Pulmonary artery endothelial cell (primary cell): ENCODE data around the gene TYW1. TPM values are rescaled to one million over a fixed set of nuclear protein-coding genes. Genes with fewer than 3 reads are reported as not detected.
"Not testable (repeated sequence)": the region's sequence is repeated elsewhere in the genome, so short reads cannot be mapped to it uniquely, and the experiment has no call there.

ENCODE experiments used
- DNase-seq: peaks from one replicate; pipeline ENCODE4 v3.0.0-alpha.2; 2011; ENCODE audit warnings: low read depth, low spot score
- total RNA-seq: library from RNA; depleted of rRNA; stranded (reverse); fragments of >200 nt; gene quantifications from 2 replicates; pipeline ENCODE4 v1.2.3, GENCODE V29; 2014

The TYW1 gene
- total RNA-seq, 1 donor from 2014 or later = 14.6 TPM

DNA sequence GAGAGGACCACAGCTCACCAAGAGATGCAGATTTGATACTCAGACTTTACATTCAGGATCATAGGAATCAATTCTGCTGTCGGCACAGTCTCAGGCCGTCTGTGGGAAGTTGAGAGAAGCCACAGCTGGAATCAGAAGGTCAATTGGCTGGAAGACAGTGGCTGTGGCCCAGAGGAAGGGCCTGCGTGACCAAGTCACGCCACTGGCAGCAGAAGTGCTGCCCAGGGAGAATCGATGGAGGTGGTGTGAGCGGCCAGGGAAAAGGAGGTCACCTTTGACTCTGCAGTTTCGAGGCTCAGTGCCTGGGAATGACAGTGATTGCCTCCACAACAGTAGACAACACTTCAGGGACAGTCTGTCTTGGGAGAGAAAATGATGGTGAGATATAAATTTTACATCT lies 239.6 kb downstream of the TYW1 start:
- not testable (repeated sequence) for DNase-seq

DNA sequence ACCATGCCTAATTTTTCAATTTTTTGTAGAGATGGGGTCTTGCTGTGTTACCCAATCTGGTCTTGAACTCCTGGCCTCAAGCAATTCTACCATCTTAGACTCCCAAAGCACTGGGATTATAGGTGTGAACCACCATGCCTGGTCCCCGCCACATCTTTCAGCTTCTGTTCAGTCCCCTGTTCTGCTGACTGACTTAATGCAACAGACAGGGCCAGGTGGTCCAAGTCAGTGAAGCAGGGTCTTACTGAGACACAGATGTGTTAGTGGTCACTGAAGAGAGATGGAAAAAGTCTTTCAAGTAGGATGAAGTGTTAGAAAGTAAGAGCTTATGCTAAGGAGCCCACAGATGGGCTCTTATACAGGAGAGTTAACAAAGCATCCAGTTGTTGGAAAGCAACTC lies 246.2 kb downstream of the TYW1 start:
- DNase-seq = not testable (repeated sequence)

DNA sequence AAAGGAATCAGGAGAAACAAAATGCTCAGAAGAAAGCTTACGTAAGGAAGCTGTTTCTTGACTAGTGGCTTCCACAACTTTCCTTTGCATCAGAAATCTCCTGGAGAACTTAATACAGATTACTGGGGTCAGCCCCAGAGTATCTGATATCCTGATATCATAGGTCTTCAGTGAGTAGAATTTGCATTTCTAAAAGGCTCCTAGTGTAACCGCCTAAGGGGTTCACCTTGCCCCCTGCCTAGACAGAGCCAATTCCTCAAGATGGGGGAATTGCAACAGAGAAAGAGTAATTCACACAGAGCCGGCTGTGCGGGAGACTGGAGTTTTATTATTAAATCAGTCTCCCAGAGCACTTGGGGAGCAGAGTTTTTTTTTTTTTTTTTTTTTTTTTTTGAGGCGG lies 251.7 kb downstream of the TYW1 start:
- DNase-seq = not testable (repeated sequence)

DNA sequence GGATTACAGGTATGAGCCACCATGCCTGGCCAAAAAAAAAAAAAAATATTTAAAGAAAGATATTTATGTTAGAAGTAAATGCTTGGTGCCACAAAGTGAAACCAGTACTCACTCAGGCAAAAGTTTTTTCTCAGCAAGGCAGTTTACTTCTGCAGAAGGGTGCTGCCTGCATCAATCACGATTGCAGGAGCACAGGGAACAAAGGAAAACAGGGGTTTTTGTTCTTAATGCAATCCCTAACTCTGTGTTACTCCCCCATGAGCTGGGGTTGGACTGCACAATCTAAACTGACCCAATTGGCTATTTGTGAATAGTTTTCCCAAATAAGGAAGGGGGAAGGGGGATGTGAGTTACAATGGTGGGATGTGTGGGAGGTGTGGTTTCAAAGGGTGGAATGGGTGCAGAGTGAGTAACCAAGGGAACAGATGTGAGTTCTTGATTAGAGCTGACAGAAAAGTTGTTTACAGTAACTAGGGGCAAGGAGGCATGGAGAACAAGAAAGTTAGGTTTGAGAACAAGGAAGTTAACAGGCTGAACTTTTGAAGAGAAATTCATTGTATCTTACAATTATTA lies 255.4 kb downstream of the TYW1 start:
- no peak for DNase-seq

DNA sequence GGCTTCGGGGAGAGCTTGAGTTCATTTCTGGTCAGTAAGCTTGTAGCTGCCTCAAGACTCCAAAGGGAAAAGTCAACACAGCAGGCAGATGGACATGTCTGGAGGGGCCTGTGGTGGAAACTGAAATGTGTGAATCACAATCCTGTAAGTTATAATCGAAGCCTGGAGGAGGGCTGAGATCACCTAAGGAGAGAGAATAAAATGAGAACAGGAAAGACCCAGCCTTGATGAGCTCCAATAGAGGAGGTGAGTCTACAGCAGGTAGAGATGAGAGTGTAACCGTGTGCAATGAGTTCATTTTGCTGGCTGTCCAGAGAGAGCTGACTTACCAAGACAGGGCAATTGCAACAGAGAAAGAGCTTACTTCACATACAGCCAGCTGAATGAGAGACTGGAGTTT lies 258.4 kb downstream of the TYW1 start:
- DNase-seq = not testable (repeated sequence)

DNA sequence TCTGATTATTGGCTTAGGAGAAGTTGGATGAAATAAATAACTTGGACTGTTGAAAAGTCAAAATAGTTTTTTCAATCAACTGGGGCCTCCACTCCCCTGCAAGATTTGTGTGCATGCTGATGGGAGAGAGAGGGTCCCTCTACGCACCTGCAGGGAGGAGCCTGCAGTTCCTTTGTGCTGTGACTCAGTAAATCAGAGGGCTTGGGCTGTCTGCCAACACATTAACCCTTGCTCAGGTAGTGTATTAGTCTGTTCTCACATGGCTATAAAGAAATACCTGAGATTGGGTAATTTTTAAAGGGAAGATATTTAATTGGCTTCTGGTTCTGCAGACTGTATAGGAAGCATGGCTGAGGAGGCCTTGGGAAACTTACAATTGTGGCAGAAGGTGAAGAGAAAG lies 261.1 kb downstream of the TYW1 start:
- DNase-seq = not testable (repeated sequence)

DNA sequence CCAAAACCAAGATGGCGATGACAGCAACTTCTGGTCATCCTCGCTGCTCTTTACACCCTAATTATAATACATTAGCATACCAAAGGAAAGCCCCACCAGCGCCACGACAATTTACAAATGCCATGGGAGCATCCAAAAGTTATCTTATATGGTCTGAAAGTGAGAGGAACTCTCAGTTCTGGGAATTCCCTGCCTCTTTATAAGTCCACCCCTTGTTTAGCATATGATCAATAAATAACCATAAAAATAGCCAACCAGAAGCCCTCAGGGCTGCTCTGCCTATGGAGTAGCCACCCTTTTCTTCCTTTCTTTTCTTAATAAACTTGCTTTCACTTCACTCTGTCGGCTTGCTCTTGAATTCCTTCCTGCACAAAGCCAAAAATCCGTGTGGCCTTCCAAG lies 262.7 kb downstream of the TYW1 start:
- not testable (repeated sequence) for DNase-seq

DNA sequence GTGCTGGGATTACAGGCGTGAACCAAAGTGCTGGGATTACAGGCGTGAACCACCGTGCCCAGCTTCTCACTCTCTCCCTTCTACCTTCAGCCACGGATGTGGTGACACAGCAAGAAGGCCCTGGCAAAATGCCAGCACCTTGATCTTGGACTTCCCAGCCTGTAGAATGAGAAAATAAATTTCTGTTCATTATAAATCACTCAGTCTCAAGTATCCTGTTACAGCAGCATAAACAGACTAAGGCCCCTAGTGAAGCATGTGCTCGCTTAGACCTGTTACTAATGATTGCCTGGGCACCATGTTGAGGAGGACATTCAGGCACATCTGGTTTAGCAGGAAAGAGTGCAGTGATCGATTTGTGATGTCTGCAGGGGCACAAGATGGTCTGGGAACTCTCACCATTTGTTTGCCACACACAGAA lies 263.5 kb downstream of the TYW1 start:
- not testable (repeated sequence) for DNase-seq

DNA sequence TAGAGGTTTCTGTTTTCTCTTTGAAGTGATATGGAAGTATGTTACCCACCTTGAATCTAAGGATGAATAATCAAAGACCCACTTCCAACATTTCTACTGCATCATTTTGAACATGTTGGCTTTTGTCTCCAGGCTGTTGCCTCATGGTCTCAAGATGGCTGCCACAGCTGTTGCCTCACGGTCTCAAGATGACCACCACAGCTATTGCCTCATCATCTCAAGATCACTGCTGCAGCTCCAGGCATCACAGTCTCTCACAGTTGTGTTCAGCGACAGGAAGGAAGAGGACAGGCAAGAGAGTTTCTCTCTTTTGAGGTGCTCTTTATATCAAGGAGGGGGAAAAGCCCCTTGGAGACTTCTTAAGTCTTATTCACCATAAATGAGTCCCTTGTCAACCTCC lies 267.4 kb downstream of the TYW1 start:
- not testable (repeated sequence) for DNase-seq

DNA sequence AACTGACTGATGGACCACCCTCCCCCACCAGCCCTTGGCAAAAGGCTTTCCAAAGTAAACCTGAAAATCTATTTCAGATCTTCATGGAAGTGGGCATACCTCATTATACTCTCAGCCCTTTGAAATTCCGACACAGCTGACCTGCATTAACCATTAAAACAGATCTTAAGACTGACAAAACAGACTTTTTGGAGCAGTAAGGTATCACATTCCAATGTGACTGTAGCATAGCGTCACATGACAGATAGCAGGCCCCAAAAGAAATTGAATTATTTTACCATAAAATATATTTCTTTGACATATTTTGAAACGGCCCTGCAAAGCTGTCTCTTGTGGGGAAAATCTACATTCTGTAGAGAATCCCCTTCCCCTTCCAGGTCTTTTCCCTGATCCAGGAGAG lies 269.4 kb downstream of the TYW1 start:
- DNase-seq = not testable (repeated sequence)

DNA sequence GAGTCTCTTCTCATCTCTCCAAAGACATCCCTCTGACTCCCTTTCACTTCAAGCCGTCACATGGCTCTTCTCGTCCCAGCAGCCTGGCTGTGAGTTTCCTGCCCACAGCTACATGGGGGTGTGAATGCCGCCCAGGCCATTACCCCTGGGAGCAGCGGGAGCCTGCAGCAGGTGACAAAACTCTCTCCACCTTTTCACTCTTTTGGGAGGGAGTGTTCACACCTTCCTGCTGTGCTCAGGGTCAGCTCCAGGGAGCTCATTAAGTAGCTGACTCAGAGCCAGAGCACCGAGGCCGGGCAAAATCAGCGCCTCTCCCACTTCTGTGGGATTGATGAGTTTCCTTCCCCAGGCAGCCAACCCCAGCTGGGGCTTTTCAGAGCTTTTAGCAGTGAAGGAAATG lies 271.3 kb downstream of the TYW1 start:
- no peak for DNase-seq

DNA sequence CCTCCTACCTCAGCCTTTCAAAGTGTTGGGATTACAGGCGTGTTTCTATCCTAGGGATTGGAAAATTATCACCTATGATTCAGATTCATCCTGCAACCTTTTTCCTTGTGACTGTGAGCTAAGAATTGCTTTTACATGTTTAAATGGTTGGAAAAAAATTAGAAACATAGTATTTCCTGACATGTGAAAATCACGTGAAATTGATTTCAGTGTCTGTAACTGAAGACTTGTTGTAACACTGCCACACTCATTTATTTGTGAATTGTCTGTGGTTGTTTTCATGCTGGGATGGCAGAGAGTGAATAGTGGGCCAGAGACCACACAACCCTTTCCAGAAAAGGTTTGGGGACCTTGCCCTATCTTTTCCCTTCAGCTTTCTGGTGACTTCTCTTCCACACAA lies 273.3 kb downstream of the TYW1 start:
- DNase-seq = not testable (repeated sequence)

Other genes with a start within 250 kb of the TYW1 start
- gene TMEM248, start 75.6 kb upstream of the TYW1 start, total RNA-seq = 79.1 and 114 TPM in 2 replicates
- 72.1 and 105 TPM in 2 replicates for gene SBDS, start 1.2 kb upstream of the TYW1 start, total RNA-seq